Ecto neural progenitor cell (in vitro differentiated cells): ENCODE results near the gene BCAS3.
"Not testable (repeated sequence)": the region's sequence is repeated elsewhere in the genome, so short reads cannot be mapped to it uniquely, and the experiment has no call there.

Experiments
- DNase-seq: peaks from one replicate; pipeline ENCODE4 v3.0.0-alpha.2; 2018; ENCODE audit warnings: low spot score

Gene BCAS3

DNA sequence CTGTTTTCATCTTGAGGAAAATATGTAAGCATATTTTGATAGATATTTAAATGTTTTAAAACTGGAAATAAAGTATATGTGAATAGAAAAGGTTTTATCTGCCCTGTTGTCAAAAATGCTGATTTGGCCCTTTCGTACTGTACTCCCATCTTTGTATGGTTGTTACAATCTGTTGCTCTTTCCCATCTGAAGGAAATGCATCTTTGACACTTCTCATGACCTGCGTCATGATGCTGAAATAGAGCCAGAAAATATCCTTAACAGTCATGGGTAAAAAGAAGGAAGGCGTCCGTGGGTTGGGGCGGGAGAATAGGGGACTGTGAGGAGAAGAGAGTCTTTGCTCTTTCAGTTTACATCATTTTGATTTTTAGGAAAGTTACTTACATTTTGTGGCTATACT, 327.7 kb downstream of the BCAS3 start:
- no peak for DNase-seq

DNA sequence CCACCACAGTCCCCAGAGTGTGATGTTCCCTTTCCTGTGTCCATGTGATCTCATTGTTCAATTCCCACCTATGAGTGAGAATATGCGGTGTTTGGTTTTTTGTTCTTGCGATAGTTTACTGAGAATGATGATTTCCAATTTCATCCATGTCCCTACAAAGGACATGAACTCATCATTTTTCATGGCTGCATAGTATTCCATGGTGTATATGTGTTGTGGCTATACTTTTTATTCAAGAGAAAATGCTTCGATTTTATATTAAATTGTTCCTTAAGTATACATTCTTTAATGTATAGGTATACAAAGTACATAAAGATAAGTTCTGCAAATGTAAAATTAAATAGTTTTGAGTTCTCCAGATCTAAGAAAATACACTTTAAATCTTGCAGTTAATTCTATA, 328.3 kb downstream of the BCAS3 start:
- DNase-seq = not testable (repeated sequence)

DNA sequence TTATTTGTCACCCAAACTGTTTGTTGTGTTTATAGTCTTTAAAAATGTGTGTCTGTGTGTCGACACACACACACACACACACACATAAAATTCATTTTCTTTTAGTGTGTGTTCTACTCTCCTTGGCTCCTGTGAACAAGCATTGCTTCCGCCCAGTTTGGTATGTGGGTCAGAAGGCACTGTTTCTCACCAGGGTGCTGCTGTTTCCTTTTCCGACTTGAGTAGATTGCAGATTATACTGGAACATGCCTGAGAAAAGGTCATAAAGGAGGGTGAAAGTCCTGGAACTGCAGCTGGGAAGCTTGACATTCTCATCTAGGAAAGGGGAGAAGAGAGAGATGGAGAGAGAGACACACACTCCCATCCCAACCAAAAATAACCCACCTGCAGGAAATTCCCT, 330.3 kb downstream of the BCAS3 start:
- no peak for DNase-seq

DNA sequence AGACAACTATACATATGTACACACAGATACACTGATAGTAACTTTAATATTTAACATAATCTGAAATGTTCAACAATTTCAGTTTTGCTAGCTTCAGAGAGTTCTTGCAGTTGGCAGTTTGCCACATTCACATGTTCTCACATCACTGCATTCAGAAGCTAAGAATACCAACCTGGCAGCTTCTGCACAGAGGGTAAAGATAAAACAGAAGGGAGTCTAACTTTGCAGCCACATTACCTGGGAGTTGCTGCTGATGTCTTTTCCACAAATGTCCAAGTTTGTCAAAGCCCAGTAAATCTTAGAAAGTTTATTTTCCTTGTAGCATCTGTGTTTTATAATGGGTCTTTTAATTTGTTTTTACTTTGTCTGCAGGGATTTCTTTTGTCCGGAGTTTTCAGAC, 332.0 kb downstream of the BCAS3 start:
- DNase-seq = no peak

DNA sequence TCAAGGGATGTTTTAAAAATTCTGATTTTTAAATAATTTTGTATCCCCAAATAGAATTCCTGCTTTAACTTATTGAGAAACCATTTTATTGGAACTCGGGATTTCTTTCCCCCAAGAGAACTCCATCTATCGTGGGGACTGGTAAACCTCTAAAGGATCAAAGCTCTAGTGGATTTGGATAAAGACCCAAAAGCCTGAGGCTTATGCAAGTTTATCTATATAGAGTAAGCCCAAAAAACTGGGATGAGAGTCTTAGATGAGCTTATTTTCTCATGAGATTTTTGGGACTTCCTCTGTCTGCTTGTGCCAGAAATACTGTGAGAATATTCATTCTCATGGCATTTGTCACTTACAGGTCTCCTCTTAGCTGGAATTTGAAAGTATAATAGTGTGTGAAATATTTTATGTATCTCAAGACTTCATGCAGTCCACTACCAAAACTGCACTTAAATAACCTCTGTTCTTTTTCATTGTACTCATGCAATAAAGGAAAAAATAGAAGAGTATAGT, 333.1 kb downstream of the BCAS3 start:
- no peak for DNase-seq

DNA sequence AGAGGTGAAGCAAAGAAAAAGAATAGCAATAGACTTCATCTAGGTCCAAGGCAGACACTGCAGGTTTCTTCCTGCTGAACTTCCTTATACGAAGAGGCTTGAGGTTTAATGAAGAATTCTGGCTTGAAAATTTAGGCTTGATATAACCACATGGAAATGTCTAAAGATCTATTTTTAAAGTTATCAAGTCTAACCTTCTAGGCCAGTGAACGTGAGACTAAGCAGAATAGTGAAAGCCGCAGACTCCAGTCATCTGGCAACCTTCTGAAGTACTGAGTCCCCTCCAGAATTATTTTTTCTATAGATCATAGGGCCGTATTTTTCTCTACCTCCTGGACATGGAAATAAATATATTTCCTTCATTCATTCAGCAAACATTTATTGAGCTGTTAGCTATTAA, 333.6 kb downstream of the BCAS3 start:
- no peak for DNase-seq

DNA sequence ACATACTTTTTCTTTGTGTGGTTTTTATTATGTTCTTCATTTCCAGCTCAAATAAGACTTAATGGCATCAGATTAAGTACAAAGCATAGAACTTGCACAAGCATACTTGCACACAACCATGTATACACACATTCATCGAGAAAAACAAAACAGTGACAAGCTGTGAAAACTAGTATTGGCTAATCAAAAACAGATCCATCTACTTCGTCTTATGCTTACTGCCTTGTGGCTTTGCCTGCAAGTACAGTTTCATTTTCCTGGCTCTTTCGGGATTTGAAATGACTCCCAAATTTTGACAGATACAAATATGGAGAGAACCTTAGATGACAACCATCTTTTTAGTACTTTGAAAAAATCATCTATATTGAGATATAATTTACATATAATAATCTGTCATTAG, 338.3 kb downstream of the BCAS3 start:
- no peak for DNase-seq

DNA sequence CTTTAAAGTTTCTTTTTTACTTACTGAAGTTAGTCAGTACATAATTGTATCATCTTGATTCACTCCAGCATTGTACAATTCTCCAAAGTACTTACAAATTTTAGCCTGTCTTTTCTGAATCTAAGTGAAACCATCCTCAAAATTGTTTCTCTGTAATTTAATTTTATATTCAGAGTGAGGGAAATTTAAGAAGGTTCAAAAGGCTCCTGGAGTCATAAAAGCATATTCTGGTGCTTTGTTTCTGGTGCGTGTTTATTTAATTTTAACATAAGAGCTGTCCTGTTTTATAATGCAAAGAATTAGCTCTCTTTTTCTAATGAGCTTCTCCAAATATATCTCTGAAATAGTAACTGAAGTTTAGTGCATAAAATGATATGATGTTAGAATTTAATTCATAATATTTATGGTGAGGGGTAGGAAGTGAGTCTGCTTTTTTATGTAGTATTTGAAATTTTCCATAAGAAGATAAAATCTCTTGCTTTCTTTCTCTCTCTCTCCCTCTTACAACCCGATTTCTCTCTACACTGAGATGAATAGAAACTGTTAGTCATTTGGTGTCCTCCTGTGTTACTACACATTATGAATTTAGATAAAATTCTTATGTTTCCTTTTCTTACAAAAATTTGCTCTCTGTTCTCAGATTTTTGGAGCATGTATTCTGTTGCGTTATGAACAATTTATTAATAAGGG, 339.8 kb downstream of the BCAS3 start:
- DNase-seq = no peak

DNA sequence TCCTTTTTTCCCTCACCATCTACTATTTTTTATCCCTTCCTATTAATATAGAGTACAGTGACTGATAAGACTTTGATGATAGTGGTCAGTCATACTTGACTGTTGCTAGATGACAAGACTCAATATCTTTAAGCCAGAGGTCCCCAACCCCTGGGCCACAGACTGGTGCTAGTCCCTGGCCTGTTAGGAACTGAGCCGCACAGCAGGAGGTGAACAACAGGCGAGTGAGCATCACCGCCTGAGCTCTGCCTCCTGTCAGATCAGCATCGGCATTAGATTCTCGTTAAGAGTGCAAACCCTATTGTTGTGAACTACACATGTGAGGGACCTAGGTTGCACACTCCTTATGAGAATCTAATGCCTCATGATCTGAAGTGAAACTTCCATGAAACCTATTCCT, 341.3 kb downstream of the BCAS3 start:
- no peak for DNase-seq

DNA sequence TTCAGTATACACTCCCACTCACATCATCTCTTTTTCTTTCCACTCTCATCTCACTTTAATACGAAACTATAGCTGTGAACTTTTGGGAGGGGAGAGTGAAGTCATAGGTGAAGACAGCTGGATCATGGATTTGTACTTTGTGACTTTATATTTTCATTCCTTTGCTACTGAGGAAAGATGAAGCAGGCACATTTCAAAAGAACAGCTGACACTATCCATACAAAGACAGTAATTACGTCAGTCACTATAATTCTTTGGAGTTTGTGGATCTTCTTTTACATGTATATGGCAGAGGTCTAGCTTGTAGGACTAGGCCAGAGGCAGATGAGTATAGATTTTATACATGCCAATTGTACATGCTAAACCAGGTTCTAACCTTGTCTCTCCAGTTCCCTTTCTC, 346.3 kb downstream of the BCAS3 start:
- DNase-seq = no peak

DNA sequence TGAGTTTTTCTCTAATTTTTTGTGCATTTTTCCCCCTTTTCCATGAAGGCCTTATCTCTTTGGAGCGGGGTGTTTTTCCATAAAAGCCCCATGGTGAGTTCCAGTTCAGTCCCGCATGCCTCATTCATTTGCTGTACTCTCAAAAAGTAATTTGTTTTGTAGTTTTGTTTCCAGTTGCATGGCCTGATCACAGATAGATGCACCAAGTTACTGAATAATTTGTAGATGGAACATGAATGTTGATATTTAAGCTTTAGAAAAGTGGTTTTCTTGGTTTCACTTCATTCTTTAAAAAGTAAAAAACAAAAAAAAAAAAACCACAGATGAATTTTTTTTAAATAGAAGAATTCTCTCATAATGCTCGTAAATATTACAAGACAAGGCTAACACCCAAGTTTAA, 349.2 kb downstream of the BCAS3 start:
- no peak for DNase-seq

DNA sequence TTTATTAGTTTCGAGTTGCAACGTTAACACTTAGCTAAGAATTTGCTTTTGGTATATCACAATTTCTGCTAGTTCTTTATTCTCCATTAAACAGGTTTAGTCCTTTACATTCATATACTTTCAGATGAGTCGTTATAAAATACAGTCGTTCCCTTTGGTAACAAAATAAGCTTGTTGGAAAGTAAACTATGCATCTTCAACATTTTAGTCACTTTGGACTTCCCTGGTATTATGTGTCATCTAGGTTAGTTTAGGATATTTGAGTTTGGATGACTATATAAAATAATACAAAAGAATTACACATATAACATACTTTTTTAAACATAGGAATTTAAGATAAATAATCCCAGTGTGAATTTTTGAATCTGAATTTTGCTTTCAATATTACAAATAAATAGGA, 351.5 kb downstream of the BCAS3 start:
- no peak for DNase-seq

DNA sequence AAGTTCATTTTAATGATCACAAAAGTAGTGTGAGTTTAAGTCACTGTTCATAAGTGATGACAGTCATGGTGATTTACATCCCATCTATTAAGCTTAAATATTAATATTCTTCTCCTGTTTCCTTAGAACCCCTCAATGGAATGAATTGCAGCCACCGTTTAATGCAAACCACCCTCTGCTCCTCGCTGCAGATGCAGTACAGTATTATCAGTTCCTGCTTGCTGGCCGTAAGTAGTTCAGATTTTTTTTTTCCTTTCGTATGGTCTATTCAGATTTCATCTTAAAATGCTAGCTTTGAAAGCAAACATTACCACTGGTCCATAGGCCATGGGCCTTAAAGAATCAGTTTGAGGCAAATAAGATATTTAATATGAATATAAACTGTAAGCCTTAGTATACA, 363.0 kb downstream of the BCAS3 start:
- DNase-seq = no peak

DNA sequence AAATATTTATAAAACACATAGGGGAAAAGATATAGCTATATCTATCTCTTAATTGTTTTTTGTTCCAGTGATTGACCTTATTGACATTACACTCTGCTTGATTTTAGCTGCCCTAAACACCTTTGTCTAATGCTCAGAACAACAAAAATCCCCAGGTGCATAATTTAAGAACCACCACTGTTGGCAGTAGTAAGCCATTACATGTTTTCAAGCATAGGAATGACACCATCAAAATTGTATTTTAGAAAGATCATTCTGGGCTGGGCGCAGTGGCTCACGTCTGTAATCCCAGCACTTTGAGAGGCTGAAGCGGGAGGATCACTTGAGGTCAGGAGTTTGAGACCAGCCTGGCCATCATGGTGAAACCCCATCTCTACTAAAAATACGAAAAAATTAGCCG, 364.7 kb downstream of the BCAS3 start:
- DNase-seq = not testable (repeated sequence)

DNA sequence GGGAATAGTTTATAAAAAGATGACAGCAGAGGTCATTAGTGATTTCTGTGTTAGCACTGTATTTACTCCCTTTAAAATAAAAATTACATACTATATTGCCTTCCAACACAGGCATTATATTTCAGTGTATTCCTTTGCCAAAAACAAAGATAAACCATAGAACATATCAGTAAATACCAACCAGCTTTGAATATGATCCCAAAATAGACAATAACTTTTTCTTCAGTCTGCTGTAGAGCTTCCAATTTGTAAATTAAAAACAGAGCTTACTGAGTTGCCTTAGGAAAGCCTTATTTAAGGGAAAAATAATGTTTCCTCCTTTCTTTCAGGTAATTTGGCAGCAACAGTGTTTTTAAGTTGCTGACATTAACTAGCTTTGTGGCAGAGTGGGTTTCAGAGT, 369.9 kb downstream of the BCAS3 start:
- no peak for DNase-seq

DNA sequence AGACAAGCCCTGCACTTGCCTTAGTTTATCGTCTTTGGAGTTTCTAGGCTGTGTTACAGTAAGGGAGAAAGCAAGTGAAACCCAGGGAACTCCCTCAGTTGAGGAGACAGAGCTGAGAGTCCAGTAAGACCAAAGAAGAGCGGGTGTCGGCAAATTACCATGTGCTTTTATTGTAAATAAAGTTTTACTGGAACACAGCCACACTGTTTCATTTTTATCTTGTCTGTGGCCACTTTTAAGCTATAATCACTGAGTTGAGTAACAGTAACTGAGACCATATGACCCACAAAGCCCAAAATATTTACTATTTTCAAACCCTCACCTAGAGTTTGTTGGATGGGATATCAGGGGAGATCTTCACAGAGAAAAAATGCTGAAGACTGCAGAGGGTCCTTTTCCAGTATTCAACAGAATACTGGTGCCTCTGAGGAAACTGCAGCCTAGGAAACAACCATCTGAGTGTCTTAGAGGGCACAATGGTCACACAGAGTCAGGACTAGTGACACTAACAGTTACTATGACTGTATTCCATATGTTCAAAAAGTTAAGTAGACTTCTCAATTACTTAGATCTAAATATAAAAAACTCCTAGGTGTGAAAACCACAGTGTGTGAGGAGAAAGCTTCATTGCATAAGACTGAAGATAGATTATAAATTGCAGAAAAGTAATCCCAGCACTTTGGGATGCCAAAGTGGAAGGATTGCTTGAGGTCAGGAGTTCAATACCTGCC, 370.9 kb downstream of the BCAS3 start:
- DNase-seq = no peak

DNA sequence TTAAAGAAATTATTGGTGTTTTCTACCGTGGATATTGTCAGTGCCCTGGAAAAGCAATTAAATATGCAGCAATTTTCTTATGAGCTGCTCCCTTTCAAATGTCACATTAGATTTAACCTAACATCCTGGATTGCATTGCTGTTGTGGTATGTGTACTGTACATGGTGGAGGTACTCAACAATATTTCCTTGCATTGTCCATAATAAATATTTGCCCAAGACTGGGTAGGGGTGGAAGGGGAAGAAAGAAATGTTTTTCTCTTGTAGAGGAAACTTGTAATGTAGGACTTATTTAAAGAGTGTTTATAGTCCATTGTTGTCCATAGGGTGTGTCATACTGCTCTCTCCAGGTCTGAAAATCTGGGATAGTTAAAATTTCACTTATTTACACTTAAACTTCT, 375.8 kb downstream of the BCAS3 start:
- no peak for DNase-seq

DNA sequence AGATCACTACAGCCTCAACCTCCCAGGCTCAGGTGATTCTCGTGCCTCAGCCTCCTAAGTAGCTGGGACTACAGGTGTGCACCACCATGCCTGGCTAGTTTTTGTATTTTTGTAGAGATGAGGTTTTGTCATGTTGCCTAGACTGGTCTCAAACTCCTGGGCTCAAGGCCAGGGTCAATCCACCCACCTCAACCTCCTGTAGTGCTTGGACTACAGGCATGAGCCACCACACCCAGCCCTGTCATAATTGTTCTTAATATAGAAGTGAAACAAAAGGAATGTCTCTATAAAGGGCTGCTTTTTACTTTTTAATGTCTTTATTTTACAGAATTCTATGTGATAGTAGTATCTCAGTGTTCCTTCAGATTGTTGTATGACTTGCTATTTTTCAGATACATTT, 376.8 kb downstream of the BCAS3 start:
- DNase-seq = no peak

DNA sequence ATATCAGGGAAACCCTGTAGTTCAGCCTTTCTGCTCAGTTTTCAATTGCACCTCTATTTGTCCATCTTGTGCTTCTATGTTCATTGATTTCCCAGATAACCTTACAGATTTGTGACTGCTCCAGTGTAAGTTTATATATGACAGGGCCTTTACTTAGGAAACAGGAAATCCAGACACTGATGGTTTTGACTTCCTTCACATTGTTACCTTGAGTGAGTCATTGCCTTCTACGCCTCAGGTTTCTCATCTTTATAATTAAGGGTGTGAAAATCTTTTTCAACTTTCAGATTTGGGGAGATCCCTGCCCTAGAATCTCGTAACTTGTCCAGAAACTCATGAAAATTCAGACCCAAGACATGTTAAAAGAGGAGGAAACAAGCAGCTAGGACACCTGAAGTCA, 379.6 kb downstream of the BCAS3 start:
- DNase-seq = no peak

DNA sequence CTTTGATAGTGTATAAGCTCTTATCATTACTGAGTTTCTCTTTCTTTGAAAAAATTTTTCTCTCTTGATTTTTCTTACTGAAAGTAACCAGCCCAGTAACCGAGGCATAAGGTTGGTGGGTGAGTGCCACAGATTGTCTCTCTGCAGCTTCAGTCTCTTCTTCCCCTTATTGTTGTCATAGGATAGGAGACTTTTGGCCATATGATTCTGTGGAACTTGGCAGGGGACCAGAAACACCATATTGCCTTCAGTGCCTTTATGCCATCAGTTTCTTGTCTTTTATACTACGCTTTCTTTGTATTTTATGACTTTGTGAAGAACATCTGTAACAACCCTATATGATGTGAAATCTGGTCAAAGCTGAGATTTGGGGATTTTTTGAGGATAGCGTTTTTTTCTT, 380.4 kb downstream of the BCAS3 start:
- no peak for DNase-seq

DNA sequence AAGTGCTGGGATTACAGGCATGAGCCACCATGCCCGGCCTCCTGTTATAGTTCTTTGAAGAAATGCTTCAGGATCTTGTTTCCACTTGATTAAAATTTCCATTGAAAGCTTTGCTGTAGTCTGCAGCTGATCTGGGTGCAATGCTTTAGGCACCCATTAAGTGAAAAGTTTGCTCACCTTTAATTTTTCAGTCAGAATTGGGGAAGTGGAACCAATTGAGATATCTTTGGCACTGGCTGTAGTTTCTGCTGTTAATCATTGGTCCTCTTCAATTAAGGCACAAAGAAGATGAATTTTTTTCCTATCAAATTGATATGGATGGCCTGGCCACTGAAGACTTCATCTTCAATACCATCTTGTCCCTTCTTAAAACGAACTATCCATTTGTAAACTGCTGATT, 385.9 kb downstream of the BCAS3 start:
- DNase-seq = no peak

DNA sequence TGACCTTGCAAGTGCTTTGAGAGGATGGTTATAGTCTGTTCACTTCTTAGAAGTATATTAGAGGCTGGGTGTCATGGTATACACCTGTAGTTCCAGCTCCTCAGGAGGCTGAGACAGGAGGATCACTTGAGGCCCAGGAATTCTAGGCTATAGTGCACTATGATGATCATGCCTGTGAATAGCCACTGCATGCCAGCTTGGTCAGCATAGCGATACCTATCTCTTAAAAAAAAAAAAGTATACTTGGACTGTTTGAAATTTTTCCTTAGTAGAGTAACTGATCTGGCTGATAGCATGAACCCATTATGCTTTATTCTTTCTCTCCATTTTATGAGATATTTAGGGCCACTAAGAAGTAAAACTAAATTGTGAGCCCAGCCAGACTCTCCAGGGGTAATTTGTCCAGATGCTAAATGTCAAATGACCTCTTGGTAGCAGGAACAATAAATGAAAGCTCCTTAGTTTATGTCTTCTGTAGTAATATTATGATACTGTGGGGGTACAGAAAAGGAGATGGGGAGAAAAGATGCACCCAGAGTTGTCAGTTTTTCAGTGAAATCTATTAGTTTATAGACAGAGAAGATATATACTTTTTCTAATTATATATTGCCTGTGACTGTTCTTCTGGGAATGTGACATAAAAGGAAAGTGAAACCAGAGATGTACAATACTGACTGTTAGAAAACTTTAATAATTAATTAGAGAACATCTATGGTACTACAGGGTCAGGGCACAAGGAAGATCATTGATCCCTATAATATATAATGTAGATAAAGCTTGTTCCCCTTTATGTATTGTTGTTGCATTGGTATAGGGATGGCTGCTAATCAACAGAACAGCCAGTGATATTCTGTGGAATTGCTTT, 386.7 kb downstream of the BCAS3 start:
- DNase-seq = no peak

DNA sequence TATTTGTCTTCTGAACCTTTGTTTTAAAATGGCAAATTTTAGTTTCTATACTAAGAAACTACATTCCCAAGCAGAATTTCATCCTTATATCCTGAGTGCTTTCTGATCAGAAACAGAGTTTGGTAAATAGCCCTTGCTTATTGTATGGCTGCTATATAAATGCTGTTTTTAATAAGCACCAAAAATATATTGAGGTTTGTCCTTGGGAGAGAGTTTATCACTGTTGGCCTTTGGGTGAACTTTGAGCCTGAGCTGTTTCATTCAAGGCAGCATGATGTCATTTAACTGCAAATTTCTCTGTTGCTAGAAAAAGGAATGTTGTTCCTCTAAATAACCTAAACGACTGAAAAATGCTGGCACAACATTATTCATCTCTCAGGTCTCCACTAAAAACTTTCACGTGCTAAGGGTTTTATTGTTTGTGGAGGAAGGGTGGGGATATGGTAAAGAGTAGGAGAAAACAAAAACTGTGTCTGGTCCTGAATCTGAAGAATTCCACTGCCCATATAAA, 387.7 kb downstream of the BCAS3 start:
- DNase-seq = no peak
